Stimulated activated CD8-positive, alpha-beta memory T cell treated with anti-CD3 and anti-CD28 coated beads, Interleukin-2, amount 100 ng/mL, for 1 hour (primary cell): ENCODE results near the gene ZBTB24.
"Not testable (repeated sequence)": the region's sequence is repeated elsewhere in the genome, so short reads cannot be mapped to it uniquely, and the experiment has no call there.

Experiments
- DNase-seq, 2 donors: peaks; one replicate each; pipeline ENCODE4 v3.0.0-alpha.2; 2020; ENCODE audit warnings: low read depth in 2 of 2

ZBTB24 gene

GRCh38 chr6:109471105-109471810 is 11.8 kb downstream of the ZBTB24 start:
- DNase-seq: no peak

- no peak for DNase-seq
These were observed 13.3 kb downstream of the ZBTB24 start for GRCh38 chr6:109469591-109470189.

GRCh38 chr6:109467696-109468095 is 15.3 kb downstream of the ZBTB24 start:
- no peak for DNase-seq

GRCh38 chr6:109466212-109466923 is 16.7 kb downstream of the ZBTB24 start:
- no peak for DNase-seq

GRCh38 chr6:109465772-109466171 is 17.2 kb downstream of the ZBTB24 start:
- DNase-seq: no peak

GRCh38 chr6:109461733-109462526 is 21.1 kb downstream of the ZBTB24 start:
- no peak for DNase-seq

- DNase-seq: not testable (repeated sequence)
These were observed 21.8 kb downstream of the ZBTB24 start for GRCh38 chr6:109461205-109461604.

GRCh38 chr6:109460161-109460829 is 22.7 kb downstream of the ZBTB24 start:
- no peak for DNase-seq

GRCh38 chr6:109458774-109459531 is 24.1 kb downstream of the ZBTB24 start:
- no peak for DNase-seq

GRCh38 chr6:109457562-109457996 is 25.4 kb downstream of the ZBTB24 start:
- no peak for DNase-seq

GRCh38 chr6:109456710-109457561 is 26.1 kb downstream of the ZBTB24 start:
- DNase-seq: no peak

GRCh38 chr6:109456111-109456583 is 26.9 kb downstream of the ZBTB24 start:
- no peak for DNase-seq

GRCh38 chr6:109455437-109456110 is 27.4 kb downstream of the ZBTB24 start, which contains the start of gene MICAL1:
MICAL1 (minus strand) TSS chr6:109455772; CDS start chr6:109454196, 1,576 bp downstream.
- peak; percentile 33 to 61 for DNase-seq

GRCh38 chr6:109454496-109455436 is 28.3 kb downstream of the ZBTB24 start:
- DNase-seq: peak; percentile 38 to 50

GRCh38 chr6:109453594-109454495 is 29.2 kb downstream of the ZBTB24 start:
- no peak for DNase-seq

GRCh38 chr6:109453156-109453555 is 29.9 kb downstream of the ZBTB24 start:
- DNase-seq: no peak

- no peak for DNase-seq
These were observed 30.8 kb downstream of the ZBTB24 start for GRCh38 chr6:109452181-109452580.
